ENCODE measurements around the gene PLXNA2.
A peak's percentile ranks its signal among the peaks of the same experiment; 100 is the strongest.

Gene PLXNA2

DNA sequence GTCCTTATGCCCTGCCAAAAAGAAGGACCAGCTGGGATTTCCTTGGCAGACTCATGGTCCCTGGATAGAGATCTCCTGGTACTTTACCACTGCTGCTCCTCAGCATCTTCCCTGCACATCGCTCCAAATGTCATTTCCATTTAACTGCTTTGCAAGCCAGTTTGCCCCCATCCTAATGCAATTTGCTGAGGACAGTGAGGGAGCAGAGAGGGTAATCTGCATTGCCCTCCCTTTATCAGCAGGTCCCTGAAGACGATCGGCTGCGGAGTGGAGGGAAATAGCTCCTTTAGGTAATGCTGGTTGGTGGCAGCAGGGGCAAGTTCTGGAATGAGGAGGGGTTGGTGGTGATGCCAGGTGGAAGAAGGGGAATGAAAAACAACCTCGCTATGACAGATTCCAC, 2.7 kb downstream of the PLXNA2 start:
- H3K27me3 ChIP-seq, result no peaks in the 10 kb centered on the region

DNA sequence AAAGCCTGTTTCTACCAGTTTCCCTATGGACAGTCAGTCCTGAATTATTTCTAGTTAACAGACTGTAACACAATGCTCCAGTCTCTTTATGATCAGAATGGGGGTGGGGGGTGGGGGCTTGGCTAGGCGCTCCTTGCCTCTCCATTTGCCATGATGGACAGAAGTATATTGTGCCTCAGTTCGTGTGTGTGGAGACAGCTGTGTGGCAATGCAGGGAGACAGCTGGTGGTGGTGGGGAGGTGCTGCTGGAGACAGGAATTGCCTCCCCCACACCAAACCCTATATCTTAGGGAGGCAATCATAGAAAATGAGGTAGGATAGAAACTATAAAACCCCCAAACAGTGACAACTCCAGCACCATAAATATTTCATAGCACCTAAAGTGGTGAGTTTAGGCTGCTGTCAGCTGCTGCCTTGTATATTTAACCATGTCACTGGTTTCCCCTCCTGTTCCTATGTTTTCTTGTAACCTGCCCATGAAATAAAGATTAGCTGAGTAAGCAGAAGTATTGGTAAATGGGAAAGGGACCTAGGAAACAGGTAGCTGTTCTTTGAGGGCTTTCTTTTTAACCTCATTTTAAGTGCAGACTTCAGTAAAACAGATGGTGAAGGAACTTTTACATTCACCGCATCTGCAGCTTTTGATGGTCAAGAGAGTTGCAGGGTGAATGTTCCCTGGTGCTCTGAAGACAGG, 3.4 kb downstream of the PLXNA2 start:
- H3K4me3 ChIP-seq (ENCODE audit: low read depth, low read length), result peak overlapping the region; percentile 84; the same call in 1 of the 2 replicates
- peaks cover 34% of the 10 kb centered on the region for H3K4me1 ChIP-seq
- no peaks in the 10 kb centered on the region for H3K9me3 ChIP-seq
- TF ChIP-seq, protein P1, sequence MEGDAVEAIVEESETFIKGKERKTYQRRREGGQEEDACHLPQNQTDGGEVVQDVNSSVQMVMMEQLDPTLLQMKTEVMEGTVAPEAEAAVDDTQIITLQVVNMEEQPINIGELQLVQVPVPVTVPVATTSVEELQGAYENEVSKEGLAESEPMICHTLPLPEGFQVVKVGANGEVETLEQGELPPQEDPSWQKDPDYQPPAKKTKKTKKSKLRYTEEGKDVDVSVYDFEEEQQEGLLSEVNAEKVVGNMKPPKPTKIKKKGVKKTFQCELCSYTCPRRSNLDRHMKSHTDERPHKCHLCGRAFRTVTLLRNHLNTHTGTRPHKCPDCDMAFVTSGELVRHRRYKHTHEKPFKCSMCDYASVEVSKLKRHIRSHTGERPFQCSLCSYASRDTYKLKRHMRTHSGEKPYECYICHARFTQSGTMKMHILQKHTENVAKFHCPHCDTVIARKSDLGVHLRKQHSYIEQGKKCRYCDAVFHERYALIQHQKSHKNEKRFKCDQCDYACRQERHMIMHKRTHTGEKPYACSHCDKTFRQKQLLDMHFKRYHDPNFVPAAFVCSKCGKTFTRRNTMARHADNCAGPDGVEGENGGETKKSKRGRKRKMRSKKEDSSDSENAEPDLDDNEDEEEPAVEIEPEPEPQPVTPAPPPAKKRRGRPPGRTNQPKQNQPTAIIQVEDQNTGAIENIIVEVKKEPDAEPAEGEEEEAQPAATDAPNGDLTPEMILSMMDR (IDR thresholded peaks at IDR 0.05; ENCODE audit: low read depth, low read length), result no peak
- no peaks in the 10 kb centered on the region for H3K27me3 ChIP-seq
- DNase-seq, result no peak
- no peaks in the 10 kb centered on the region for H3K36me3 ChIP-seq

More for the DNA sequence above, 2.7 kb downstream of the PLXNA2 start:
- H3K4me1 ChIP-seq, result peaks cover 34% of the 10 kb centered on the region
- H3K36me3 ChIP-seq, result no peaks in the 10 kb centered on the region
- peak; percentile 24 for DNase-seq
- TF ChIP-seq, protein P1 (IDR thresholded peaks at IDR 0.05; ENCODE audit: low read depth, low read length), result no peak
- peak overlapping the region; percentile 84 for H3K4me3 ChIP-seq (ENCODE audit: low read depth, low read length)
- no peaks in the 10 kb centered on the region for H3K9me3 ChIP-seq

DNA sequence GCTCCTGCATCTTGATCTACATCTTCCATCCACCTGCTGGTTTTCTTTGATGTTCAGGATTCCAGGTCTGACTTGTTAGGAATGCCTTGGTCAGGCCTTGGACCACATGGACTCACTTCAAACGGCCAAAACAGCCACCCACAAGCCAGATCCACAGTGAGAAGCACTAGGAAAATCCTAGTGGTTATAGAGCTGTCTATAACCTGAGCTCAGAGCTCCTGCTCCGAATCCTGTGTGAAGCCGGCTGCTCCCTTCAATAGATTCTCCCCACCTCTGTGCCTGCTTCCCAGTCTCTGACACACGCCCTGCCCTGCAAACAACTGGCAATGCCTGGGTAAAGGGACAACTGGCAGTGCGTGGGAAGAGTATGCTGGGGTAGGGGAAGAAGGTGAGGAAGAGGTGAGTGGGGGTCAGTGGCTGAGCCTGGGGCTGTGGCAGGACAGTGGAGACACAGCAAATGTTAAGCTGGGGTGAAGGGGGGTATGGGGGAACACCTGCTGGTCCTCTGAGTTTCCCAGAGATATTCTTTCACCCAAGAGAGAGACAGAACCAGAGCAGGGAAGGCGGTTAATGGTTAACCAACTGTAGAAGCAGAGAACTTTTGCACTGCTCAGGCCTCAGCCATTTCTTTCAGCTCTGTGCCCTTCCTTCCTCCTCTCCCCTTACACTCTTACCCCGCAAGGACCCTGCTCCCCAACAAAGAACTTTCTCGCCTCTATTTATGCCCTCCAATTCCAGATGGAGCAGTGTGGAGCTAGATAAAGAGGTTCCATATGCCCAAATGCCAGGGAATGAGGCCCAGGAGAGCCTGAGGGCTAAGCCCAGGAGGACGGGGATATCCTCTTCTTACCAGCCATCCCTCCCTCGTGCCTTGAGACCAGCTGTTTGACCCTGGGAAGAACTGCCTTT, 4.5 kb downstream of the PLXNA2 start:
- no peaks in the 10 kb centered on the region for H3K36me3 ChIP-seq
- TF ChIP-seq, protein P1 (IDR thresholded peaks at IDR 0.05; ENCODE audit: low read depth, low read length), result no peak
- H3K4me1 ChIP-seq, result peaks cover 29% of the 10 kb centered on the region
- peak overlapping the region; percentile 13 for H3K4me3 ChIP-seq (ENCODE audit: low read depth, low read length)
- no peak for DNase-seq
- H3K27me3 ChIP-seq, result no peaks in the 10 kb centered on the region
- H3K9me3 ChIP-seq, result no peaks in the 10 kb centered on the region

DNA sequence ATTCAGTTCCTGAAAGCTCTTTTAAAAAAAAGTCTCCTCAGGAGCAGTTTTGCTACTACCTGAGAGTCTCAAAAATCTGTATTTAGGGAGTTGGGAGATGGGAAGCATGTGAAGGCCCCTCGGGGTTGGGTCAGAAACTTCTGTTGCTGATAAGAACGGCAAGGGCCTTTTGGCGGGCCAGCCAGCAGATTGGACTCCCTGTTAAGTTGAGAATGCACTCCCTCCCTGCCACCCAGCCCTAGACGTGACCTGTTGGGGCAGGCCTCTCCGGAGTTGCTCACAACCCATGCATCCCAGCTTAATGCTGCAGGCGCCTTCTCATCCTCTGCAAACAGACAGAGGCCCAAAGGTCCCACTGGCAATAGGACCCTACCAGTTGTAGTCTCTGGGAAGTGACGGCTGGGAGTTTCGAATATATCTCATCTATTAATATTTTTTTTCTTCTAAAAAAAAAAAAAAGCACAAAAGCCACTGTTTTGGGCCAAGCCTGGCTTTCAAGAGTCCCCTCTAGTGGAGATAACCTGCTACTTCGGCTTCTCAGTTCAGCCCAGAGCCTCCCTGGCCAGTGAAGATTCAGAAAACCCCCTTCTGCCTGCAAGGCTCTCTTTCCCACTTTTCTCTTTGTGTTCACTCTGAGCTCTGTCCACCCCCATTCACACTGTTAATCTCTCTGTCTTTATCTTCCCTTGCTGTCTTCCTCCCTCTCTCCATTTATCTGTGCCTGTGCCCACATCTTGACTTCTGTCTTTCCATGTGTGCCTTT, 5.3 kb downstream of the PLXNA2 start:
- no peak overlapping the region for H3K4me3 ChIP-seq (ENCODE audit: low read depth, low read length)

DNA sequence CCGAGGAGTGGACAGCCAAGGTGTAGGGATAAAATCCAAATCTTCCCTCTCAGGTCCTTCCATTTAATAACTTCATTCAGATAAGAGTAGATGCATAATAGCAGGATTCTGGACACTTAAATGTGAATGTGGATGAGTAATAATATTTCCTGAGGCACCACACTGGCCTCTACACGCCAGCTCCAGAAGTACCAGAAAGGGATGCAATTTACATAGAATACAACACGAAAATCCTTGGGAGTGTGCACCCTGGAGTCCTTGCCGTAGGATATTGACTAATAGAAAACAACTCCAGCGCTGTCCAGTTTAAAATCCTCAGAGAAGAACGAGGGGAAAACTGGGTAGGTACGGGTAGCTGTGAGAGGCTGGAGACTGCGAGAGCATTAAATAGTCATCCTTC, 6.9 kb downstream of the PLXNA2 start:
- Histone ChIP-seq H3K36me3 (no peaks in the 10 kb centered on the region), H3K9me3 (no peaks in the 10 kb centered on the region), H3K4me3 (ENCODE audit: low read depth, low read length) (no peak overlapping the region), H3K4me1 (peaks cover 32% of the 10 kb centered on the region), H3K27me3 (no peaks in the 10 kb centered on the region)
- no peak for DNase-seq
- TF ChIP-seq, protein P1 (IDR thresholded peaks at IDR 0.05; ENCODE audit: low read depth, low read length), result no peak

More for the DNA sequence above, 5.3 kb downstream of the PLXNA2 start:
- Histone ChIP-seq H3K27me3 (no peaks in the 10 kb centered on the region), H3K36me3 (no peaks in the 10 kb centered on the region), H3K9me3 (no peaks in the 10 kb centered on the region), H3K4me1 (peaks cover 29% of the 10 kb centered on the region)
- TF ChIP-seq, protein P1 (IDR thresholded peaks at IDR 0.05; ENCODE audit: low read depth, low read length), result peak; percentile 85
- peak; percentile 44 for DNase-seq

All from BE2C (cell line).